ENCODE data around the gene CHCHD4. TPM values are rescaled to one million over a fixed set of nuclear protein-coding genes. Genes with fewer than 3 reads are reported as not detected.
"Not testable (repeated sequence)": the region's sequence is repeated elsewhere in the genome, so short reads cannot be mapped to it uniquely, and the experiment has no call there.

CHCHD4 gene
- total RNA-seq, 2 experiments from 2014 or later: 17.5 to 19.2 TPM

- intact Hi-C loops (cut with micrococcal nuclease): loop anchor here (1.0 kb wide), 4 partner anchors 21 to 528 kb away; partner anchors contain the start of genes CCDC174, LSM3 and XPC
- DNase-seq: no peak
- ChIA-PET CTCF (interaction anchor here (0.7 to 3.5 kb wide), 7 partner anchors 9 to 476 kb away, joined by 3 to 21 read pairs (median 6); partner anchors contain the start of genes LSM3, WNT7A and XPC), POLR2A (interaction anchor here (0.7 to 4.8 kb wide), 4 partner anchors 8 to 308 kb away, joined by 3 to 52 read pairs (median 26); partner anchors contain the start of genes LSM3 and XPC)
- H3K27me3 Mint-ChIP-seq: no peaks in the 10 kb centered on the region
- peak overlapping the region; percentile 81 for H3K27ac Mint-ChIP-seq
- H3K4me3 Mint-ChIP-seq: peak overlapping the region; percentile 86
- H3K9me3 Mint-ChIP-seq: no peaks in the 10 kb centered on the region
- peaks cover 28% of the 10 kb centered on the region for H3K36me3 Mint-ChIP-seq
- H3K4me1 Mint-ChIP-seq (ENCODE audit: low read depth): peaks cover 47% of the 10 kb centered on the region
Measured at GRCh38 chr3:14123308-14124222, 1.1 kb downstream of the CHCHD4 start.

DNA sequence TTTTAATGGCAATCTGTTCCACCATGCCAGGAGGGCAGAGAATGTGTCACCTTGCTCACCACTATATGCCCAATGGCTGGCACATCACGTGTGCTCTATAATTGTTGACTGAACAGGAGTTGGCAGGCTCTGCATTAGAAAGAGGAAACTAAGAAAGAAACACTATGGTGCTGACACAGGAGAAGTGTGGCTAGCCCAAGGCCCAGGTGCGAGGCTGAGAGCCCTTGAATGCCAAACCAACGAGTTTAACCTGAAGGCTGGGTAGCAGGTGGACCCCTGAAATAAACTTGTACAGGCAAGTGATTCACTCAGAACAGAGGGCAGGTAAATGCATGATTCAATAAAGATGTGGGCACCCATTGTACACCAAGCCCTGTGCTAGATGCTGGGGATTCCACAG lies 2.4 kb downstream of the CHCHD4 start:
- Mint-ChIP-seq H3K4me3 (peak overlapping the region; percentile 31), H3K36me3 (peaks cover 20% of the 10 kb centered on the region), H3K27ac (peak overlapping the region; percentile 1), H3K9me3 (no peaks in the 10 kb centered on the region), H3K4me1 (ENCODE audit: low read depth) (peaks cover 34% of the 10 kb centered on the region), H3K27me3 (no peaks in the 10 kb centered on the region)
- POLR2A ChIA-PET: interaction anchor here (0.5 to 4.8 kb wide), 3 partner anchors 22 to 316 kb away, joined by 3 to 52 read pairs (median 4); no protein-coding TSS in a partner anchor
- intact Hi-C loops (cut with micrococcal nuclease): no loop called here
- CTCF ChIA-PET: no interaction called here
- no peak for DNase-seq

GRCh38 chr3:14121859-14122258 lies 2.8 kb downstream of the CHCHD4 start:
- no peaks in the 10 kb centered on the region for H3K27me3 Mint-ChIP-seq
- H3K36me3 Mint-ChIP-seq: peaks cover 20% of the 10 kb centered on the region
- POLR2A ChIA-PET: interaction anchor here (0.5 to 4.8 kb wide), 2 partner anchors 22 to 315 kb away, joined by 4 to 52 read pairs; no protein-coding TSS in a partner anchor
- no peak overlapping the region for H3K4me3 Mint-ChIP-seq
- H3K4me1 Mint-ChIP-seq (ENCODE audit: low read depth): peaks cover 30% of the 10 kb centered on the region
- no peak overlapping the region for H3K27ac Mint-ChIP-seq
- no peak for DNase-seq
- CTCF ChIA-PET: interaction anchor here (0.5 kb wide), 1 partner anchor 1080 kb away, joined by 3 read pairs; no protein-coding TSS in a partner anchor
- H3K9me3 Mint-ChIP-seq: no peaks in the 10 kb centered on the region
- intact Hi-C loops (cut with micrococcal nuclease): no loop called here

DNA sequence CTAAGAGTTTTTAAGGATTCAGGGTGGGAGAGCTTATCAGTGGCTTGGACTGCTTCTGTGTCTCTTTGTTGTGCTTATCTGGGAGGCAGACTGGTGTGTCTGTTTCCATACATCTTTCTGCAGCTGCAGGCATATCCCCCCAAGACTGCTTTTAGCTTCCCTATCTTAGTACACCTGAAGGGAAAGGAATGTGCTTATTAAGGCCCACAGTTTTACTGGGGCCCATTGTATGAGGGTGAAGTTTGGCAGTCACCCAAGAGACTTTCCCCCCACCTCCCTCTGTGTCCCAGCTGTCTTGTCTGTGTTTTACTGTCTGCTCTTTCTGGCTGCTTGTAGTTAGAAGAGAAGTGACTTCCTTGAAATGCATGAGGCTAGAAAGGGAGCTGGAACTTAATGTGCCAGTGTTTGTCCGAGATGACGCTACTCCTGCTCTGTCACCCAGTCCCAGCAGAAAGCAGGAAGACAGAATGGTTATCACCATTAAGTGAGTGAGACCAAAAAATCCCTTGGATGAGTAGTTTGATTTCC lies 3.7 kb downstream of the CHCHD4 start:
- H3K9me3 Mint-ChIP-seq; H3K27ac Mint-ChIP-seq; DNase-seq; POLR2A ChIA-PET; intact Hi-C loops (cut with micrococcal nuclease); H3K27me3 Mint-ChIP-seq; H3K4me3 Mint-ChIP-seq: not testable (repeated sequence)
- CTCF ChIA-PET: interaction anchor here (0.8 kb wide), 1 partner anchor 56 kb away, joined by 3 read pairs; no protein-coding TSS in a partner anchor
- Mint-ChIP-seq H3K36me3 (peaks cover 21% of the 10 kb centered on the region), H3K4me1 (ENCODE audit: low read depth) (peaks cover 22% of the 10 kb centered on the region)

DNA sequence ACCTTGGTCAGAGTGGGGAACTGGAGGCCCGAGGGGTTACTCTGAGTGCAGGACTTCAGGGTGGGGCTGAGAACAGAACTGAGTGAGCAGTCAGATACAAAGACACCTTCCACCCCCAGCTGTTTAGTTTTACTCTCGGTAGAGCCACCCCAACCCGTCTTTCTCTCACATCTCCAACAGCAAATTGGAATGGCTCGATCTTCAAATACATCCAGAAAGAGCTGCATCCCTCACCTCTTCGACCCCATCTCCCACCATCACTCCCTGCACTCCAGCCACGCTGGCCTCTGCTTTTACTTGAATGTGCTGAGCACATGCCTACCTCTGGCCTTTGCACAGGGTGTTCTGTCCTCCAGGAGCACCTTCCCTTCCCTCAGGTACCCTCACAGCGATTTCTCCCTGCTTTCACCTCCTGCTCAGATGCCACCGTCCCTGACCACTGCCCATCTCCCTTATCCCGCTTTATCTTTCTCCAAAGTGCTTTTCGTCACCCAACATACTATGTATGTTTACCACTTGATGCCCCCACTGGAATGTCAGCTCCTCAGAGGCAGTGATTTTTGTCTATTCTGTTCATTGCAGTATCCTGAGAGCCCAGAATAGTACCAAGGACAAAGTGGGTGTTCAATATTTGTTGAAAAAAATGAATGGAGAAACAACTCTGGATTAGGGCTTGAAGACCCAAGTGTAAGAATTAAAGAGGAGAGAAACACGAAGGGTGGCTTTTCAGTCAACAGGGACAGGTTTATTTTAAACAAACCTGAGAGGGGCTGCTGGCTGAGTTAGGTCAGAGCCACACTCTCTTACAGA lies 4.4 kb downstream of the CHCHD4 start:
- no peak for DNase-seq
- Mint-ChIP-seq H3K36me3 (peaks cover 24% of the 10 kb centered on the region), H3K27ac (no peak overlapping the region), H3K4me1 (ENCODE audit: low read depth) (peaks cover 19% of the 10 kb centered on the region), H3K27me3 (no peaks in the 10 kb centered on the region), H3K9me3 (no peaks in the 10 kb centered on the region), H3K4me3 (no peak overlapping the region)
- ChIA-PET POLR2A (no interaction called here), CTCF (interaction anchor here (0.8 to 1.7 kb wide), 2 partner anchors 57 to 224 kb away, joined by 3 to 4 read pairs; no protein-coding TSS in a partner anchor)
- intact Hi-C loops (cut with micrococcal nuclease): no loop called here

DNA sequence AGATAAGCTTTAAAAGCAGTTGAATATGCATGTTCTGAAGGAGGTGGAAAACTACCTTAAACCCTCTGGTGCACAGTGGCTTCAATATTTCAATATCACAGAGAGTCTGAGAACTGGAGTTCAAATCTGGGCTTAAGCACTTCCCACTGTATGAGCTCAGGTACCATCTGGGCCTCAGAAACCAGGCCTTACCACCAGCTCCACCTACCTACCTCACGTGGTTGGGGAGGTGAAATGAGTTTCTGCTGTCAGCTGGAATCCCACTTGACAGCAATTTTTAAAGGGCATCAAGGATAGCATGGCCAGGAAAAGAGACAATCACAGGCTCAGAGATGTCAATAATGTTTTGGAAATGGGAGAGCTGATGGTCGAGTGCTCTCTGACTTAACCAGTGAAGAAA lies 5.0 kb downstream of the CHCHD4 start:
- CTCF ChIA-PET: interaction anchor here (1.7 kb wide), 1 partner anchor 223 kb away, joined by 4 read pairs; no protein-coding TSS in a partner anchor
- Mint-ChIP-seq H3K9me3 (no peaks in the 10 kb centered on the region), H3K36me3 (peaks cover 30% of the 10 kb centered on the region), H3K27ac (no peak overlapping the region), H3K27me3 (no peaks in the 10 kb centered on the region), H3K4me3 (no peak overlapping the region), H3K4me1 (ENCODE audit: low read depth) (peaks cover 19% of the 10 kb centered on the region)
- intact Hi-C loops (cut with micrococcal nuclease): no loop called here
- DNase-seq: no peak
- POLR2A ChIA-PET: no interaction called here

GRCh38 chr3:14118400-14119381 lies 6.0 kb downstream of the CHCHD4 start:
- ChIA-PET POLR2A (no interaction called here), CTCF (interaction anchor here (1.7 kb wide), 1 partner anchor 222 kb away, joined by 4 read pairs; no protein-coding TSS in a partner anchor)
- intact Hi-C loops (cut with micrococcal nuclease): no loop called here
- DNase-seq: no peak
- no peak overlapping the region for H3K4me3 Mint-ChIP-seq
- H3K9me3 Mint-ChIP-seq: no peaks in the 10 kb centered on the region
- peaks cover 36% of the 10 kb centered on the region for H3K36me3 Mint-ChIP-seq
- H3K27me3 Mint-ChIP-seq: no peaks in the 10 kb centered on the region
- peaks cover 17% of the 10 kb centered on the region for H3K4me1 Mint-ChIP-seq (ENCODE audit: low read depth)
- H3K27ac Mint-ChIP-seq: no peak overlapping the region

- intact Hi-C loops (cut with micrococcal nuclease): no loop called here
- H3K4me3 Mint-ChIP-seq: no peak overlapping the region
- CTCF ChIA-PET: interaction anchor here (1.5 kb wide), 1 partner anchor 86 kb away, joined by 3 read pairs; no protein-coding TSS in a partner anchor
- no peaks in the 10 kb centered on the region for H3K9me3 Mint-ChIP-seq
- DNase-seq: no peak
- H3K27me3 Mint-ChIP-seq: no peaks in the 10 kb centered on the region
- POLR2A ChIA-PET: no interaction called here
- H3K27ac Mint-ChIP-seq: no peak overlapping the region
- peaks cover 9% of the 10 kb centered on the region for H3K4me1 Mint-ChIP-seq (ENCODE audit: low read depth)
- peaks cover 42% of the 10 kb centered on the region for H3K36me3 Mint-ChIP-seq
Measured at GRCh38 chr3:14117468-14118399, 6.9 kb downstream of the CHCHD4 start.

DNA sequence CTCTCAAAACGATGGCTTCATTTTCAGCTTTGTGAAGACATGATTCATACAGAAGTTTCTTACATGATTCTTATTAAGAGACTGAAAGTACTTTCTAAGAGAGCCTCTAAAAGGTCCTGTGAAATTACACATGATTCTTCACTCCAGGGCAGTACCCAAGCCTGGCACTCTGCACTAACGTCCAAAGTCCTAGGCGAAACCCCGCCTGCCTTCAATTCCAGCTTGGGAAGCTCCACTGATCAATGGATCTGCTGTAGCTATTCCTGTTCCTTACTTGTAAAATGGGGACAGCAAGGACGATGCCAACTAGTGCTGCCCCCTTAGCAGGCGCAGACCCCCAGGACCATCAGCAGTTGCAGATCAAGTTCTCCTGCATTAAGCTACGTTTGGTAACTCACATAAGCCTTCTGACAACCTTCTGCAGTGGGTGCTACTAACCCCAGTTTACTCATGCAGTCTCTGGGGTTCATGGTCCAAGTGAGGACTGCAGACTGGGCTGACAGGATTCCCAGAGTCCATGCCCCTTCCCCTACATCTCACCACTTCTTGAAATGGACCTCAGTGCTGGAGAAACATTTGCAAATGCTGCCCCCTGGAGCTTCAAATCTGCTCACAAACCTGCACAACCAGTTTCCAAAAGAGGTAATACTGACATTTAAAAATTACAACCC lies 10.6 kb downstream of the CHCHD4 start:
- ChIA-PET CTCF (interaction anchor here (1.0 to 3.5 kb wide), 3 partner anchors 10 to 466 kb away, joined by 3 to 29 read pairs (median 6); partner anchors contain the start of genes CHCHD4 and TMEM43), POLR2A (interaction anchor here (1.1 kb wide), 1 partner anchor 11 kb away, joined by 3 read pairs; the partner anchor contains the start of genes CHCHD4 and TMEM43)
- intact Hi-C loops (cut with micrococcal nuclease): loop anchor here (1.0 kb wide), 1 partner anchor 218 kb away; no protein-coding TSS in a partner anchor
- Mint-ChIP-seq H3K4me1 (ENCODE audit: low read depth) (no peaks in the 10 kb centered on the region), H3K27ac (no peak overlapping the region), H3K9me3 (no peaks in the 10 kb centered on the region), H3K27me3 (no peaks in the 10 kb centered on the region), H3K36me3 (peaks cover 36% of the 10 kb centered on the region), H3K4me3 (no peak overlapping the region)
- DNase-seq: no peak
